H9 (cell line): ENCODE measurements around the gene MTNR1A. TPM values are rescaled to one million over a fixed set of nuclear protein-coding genes. Genes with fewer than 3 reads are reported as not detected.

Experiments
- DNase-seq: peaks from one replicate; pipeline ENCODE4 v3.0.0-alpha.2; 2017
- H2AFZ ChIP-seq: one replicate; pipeline ENCODE4 v1.6.1; 2013; ENCODE audit warnings: mild to moderate bottlenecking, low read length, control low read depth, moderate library complexity
- H2AK5ac ChIP-seq: 2 replicates; pipeline ENCODE4 v1.6.1; 2013; ENCODE audit warnings: low read length, control low read depth, mixed read lengths; ENCODE audit not compliant: insufficient read length
- H2BK120ac ChIP-seq: one replicate; pipeline ENCODE4 v1.6.1; 2013; ENCODE audit warnings: low read depth, mild to moderate bottlenecking, low read length, control low read depth, inconsistent platforms; ENCODE audit not compliant: poor library complexity, severe bottlenecking
- H2BK12ac ChIP-seq: 2 replicates; pipeline ENCODE4 v1.6.1; 2013; ENCODE audit warnings: low read length, control low read depth, mixed read lengths, low read depth; ENCODE audit not compliant: insufficient read length
- H2BK15ac ChIP-seq: 2 replicates; pipeline ENCODE4 v1.6.1; 2013; ENCODE audit warnings: low read depth, low read length, control low read depth
- H2BK20ac ChIP-seq: one replicate; pipeline ENCODE4 v1.6.1; 2013; ENCODE audit warnings: low read depth, mild to moderate bottlenecking, low read length, control low read depth, inconsistent platforms; ENCODE audit not compliant: poor library complexity, severe bottlenecking
- H2BK5ac ChIP-seq: 2 replicates; pipeline ENCODE4 v1.6.1; 2013; ENCODE audit warnings: low read length, control low read depth, mixed read lengths; ENCODE audit not compliant: insufficient read length
- H3K14ac ChIP-seq: 2 replicates; pipeline ENCODE4 v1.6.1; 2013; ENCODE audit warnings: low read length, control low read depth; ENCODE audit not compliant: insufficient read depth
- H3K18ac ChIP-seq: 2 replicates; pipeline ENCODE4 v1.6.1; 2013; ENCODE audit warnings: low read depth, mild to moderate bottlenecking, mixed read lengths, low read length, control low read depth; ENCODE audit not compliant: insufficient read length
- H3K23ac ChIP-seq: 2 replicates; pipeline ENCODE4 v1.6.1; 2013; ENCODE audit warnings: low read length, control low read depth, mixed read lengths, low read depth; ENCODE audit not compliant: insufficient read length
- H3K23me2 ChIP-seq: 2 replicates; pipeline ENCODE4 v1.6.1; 2013; ENCODE audit warnings: low read depth, mild to moderate bottlenecking, mixed read lengths, low read length, control low read depth; ENCODE audit not compliant: insufficient read length, poor library complexity, severe bottlenecking
- H3K27ac ChIP-seq: 2 replicates; pipeline ENCODE4 v1.5.1; 2013; ENCODE audit warnings: low read length, control low read depth, mixed read lengths, low read depth; ENCODE audit not compliant: insufficient read length
- H3K27me3 ChIP-seq: 2 replicates; pipeline ENCODE4 v1.6.1; 2013; ENCODE audit warnings: low read length, control low read depth, inconsistent platforms; ENCODE audit not compliant: insufficient read depth
- H3K4ac ChIP-seq: 2 replicates; pipeline ENCODE4 v1.6.1; 2013; ENCODE audit warnings: low read depth, mild to moderate bottlenecking, control low read depth, inconsistent platforms, low read length, moderate library complexity
- H3K4me1 ChIP-seq: 2 replicates; pipeline ENCODE4 v1.6.1; 2013; ENCODE audit warnings: low read length, control low read depth, inconsistent platforms; ENCODE audit not compliant: insufficient read depth
- H3K4me2 ChIP-seq: 2 replicates; pipeline ENCODE4 v1.6.1; 2013; ENCODE audit warnings: low read length, control low read depth, mixed read lengths; ENCODE audit not compliant: insufficient read length, insufficient read depth
- H3K56ac ChIP-seq: 2 replicates; pipeline ENCODE4 v1.6.1; 2013; ENCODE audit warnings: low read depth, mild to moderate bottlenecking, mixed read lengths, low read length, control low read depth; ENCODE audit not compliant: insufficient read length
- H3K79me1 ChIP-seq: 2 replicates; pipeline ENCODE4 v1.6.1; 2013; ENCODE audit warnings: low read depth, mild to moderate bottlenecking, moderate library complexity, low read length, control low read depth, inconsistent platforms; ENCODE audit not compliant: insufficient read depth, poor library complexity, severe bottlenecking
- H3K79me2 ChIP-seq: 2 replicates; pipeline ENCODE4 v1.6.1; 2013; ENCODE audit warnings: low read length, control low read depth, inconsistent platforms; ENCODE audit not compliant: insufficient read depth
- H3K9ac ChIP-seq: 2 replicates; pipeline ENCODE4 v1.6.1; 2013; ENCODE audit warnings: low read length, control low read depth, mixed read lengths; ENCODE audit not compliant: insufficient read length; ENCODE audit errors: extremely low read depth
- H3K9me3 ChIP-seq: one replicate; pipeline ENCODE4 v1.6.1; 2013; ENCODE audit warnings: low read depth, low read length, inconsistent platforms; ENCODE audit not compliant: control insufficient read depth
- H3T11ph ChIP-seq: one replicate; pipeline ENCODE4 v1.6.1; 2013; ENCODE audit warnings: mild to moderate bottlenecking, low read length, control low read depth, inconsistent platforms
- H4K20me1 ChIP-seq: one replicate; pipeline ENCODE4 v1.6.1; 2013; ENCODE audit not compliant: control insufficient read depth, insufficient read length, insufficient read depth
- H4K5ac ChIP-seq: 2 replicates; pipeline ENCODE4 v1.6.1; 2013; ENCODE audit warnings: low read depth, mild to moderate bottlenecking, mixed read lengths, low read length, control low read depth; ENCODE audit not compliant: insufficient read length
- H4K8ac ChIP-seq: replicated peaks from 2 replicates; pipeline ENCODE4 v1.6.1; 2013; ENCODE audit warnings: low read length, control low read depth, mixed read lengths, low read depth; ENCODE audit not compliant: insufficient read length
- H4K91ac ChIP-seq: 2 replicates; pipeline ENCODE4 v1.6.1; 2013; ENCODE audit warnings: low read depth, mild to moderate bottlenecking, moderate library complexity, mixed read lengths, low read length, control low read depth; ENCODE audit not compliant: insufficient read length
- H3K27ac Mint-ChIP-seq, 3 experiments: 2 replicates in 2 of 3; 3 replicates in 1 of 3; pipeline ENCODE4 v1.8.0; 2020 to 2021; ENCODE audit warnings: mixed read lengths in 3 of 3, mild to moderate bottlenecking in 1 of 3, moderate library complexity in 1 of 3
- H3K27me3 Mint-ChIP-seq: 2 replicates; pipeline ENCODE4 v1.8.0; 2021; ENCODE audit warnings: low read depth, mild to moderate bottlenecking, moderate library complexity, mixed read lengths
- H3K36me3 Mint-ChIP-seq, 3 experiments: 2 replicates in 2 of 3; 3 replicates in 1 of 3; pipeline ENCODE4 v1.8.0; 2020 to 2021; ENCODE audit warnings: low read depth in 3 of 3, mixed read lengths in 3 of 3; ENCODE audit not compliant: insufficient read depth in 1 of 3
- H3K4me1 Mint-ChIP-seq, 2 experiments: 2 replicates each; pipeline ENCODE4 v1.8.0; 2020; ENCODE audit warnings: mixed read lengths in 2 of 2
- H3K4me3 Mint-ChIP-seq, 2 experiments: 2 replicates in 1 of 2; 3 replicates in 1 of 2; pipeline ENCODE4 v1.8.0; 2020 to 2021; ENCODE audit warnings: mild to moderate bottlenecking in 2 of 2, mixed read lengths in 2 of 2, moderate library complexity in 1 of 2
- H3K9me3 Mint-ChIP-seq, 2 experiments: 2 replicates in 1 of 2; 3 replicates in 1 of 2; pipeline ENCODE4 v1.8.0; 2020; ENCODE audit warnings: mild to moderate bottlenecking in 2 of 2, mixed read lengths in 2 of 2, moderate library complexity in 1 of 2
- CTCF ChIP-seq: fragments of 200-600 bp; sonication (generic); conservative IDR thresholded peaks from 3 replicates; pipeline ENCODE4 v1.8.0; 2021; ENCODE audit warnings: antibody characterized with exemption, mild to moderate bottlenecking
- WGBS: extraction: QIAGEN DNeasy Blood & Tissue Kit; methylation state at CpG from one replicate; pipeline ENCODE4 v1.1.7; 2013; ENCODE audit warnings: missing lambda C conversion rate, low lambda C conversion rate, mixed read lengths; ENCODE audit not compliant: insufficient read length; ENCODE audit errors: extremely low coverage; 5-methylcytosine and 5-hydroxymethylcytosine counted together
- total RNA-seq: library from RNA; stranded (reverse); gene quantifications from 2 replicates; pipeline ENCODE4 v1.2.1, GENCODE V29; 2021

The MTNR1A gene
- total RNA-seq, 1 experiment from 2014 or later, result 0.57 TPM

GRCh38 chr4:186588503-186588902 lies 33.1 kb upstream of the MTNR1A start:
- H3K14ac ChIP-seq, result no peak overlapping the region
- H3K4me1 Mint-ChIP-seq, result peaks cover 5 to 9% of the 10 kb centered on the region in 2 experiments

More at GRCh38 chr4:186588503-186588902, 33.1 kb upstream of the MTNR1A start:
- Histone ChIP-seq H2AK5ac (no peak overlapping the region), H2BK12ac (no peak overlapping the region), H3K27me3 (no peaks in the 10 kb centered on the region), H3T11ph (no peak overlapping the region), H3K18ac (no peak overlapping the region), H2BK15ac (no peak overlapping the region), H4K8ac (no peak overlapping the region), H3K4me1 (no peaks in the 10 kb centered on the region), H3K56ac (no peak overlapping the region), H3K9me3 (no peaks in the 10 kb centered on the region), H3K79me1 (no peaks in the 10 kb centered on the region), H4K20me1 (no peaks in the 10 kb centered on the region), H3K23ac (no peak overlapping the region), H3K27ac (no peak overlapping the region), H3K4ac (no peak overlapping the region), H3K23me2 (no peaks in the 10 kb centered on the region), H2BK20ac (no peak overlapping the region), H3K9ac (no peak overlapping the region), H2BK120ac (no peak overlapping the region), H4K91ac (no peak overlapping the region), H4K5ac (no peak overlapping the region), H3K4me2 (no peak overlapping the region), H2AFZ (no peak overlapping the region), H2BK5ac (no peak overlapping the region), H3K79me2 (no peaks in the 10 kb centered on the region)
- no peaks in the 10 kb centered on the region for H3K9me3 Mint-ChIP-seq
- H3K4me3 Mint-ChIP-seq, result no peak overlapping the region
- no peak for DNase-seq
- H3K27me3 Mint-ChIP-seq, result no peaks in the 10 kb centered on the region
- TF ChIP-seq CTCF, result no peak
- peaks cover 22 to 69% (median 67%) of the 10 kb centered on the region in 3 experiments for H3K36me3 Mint-ChIP-seq
- no CpG with 5 or more reads among the region's 20 CpGs for WGBS
- no peak overlapping the region; a peak in 2 of 7 replicates for H3K27ac Mint-ChIP-seq
